GM20431 (cell line): ENCODE results near the gene ZEB1.
"Not testable (repeated sequence)": the region's sequence is repeated elsewhere in the genome, so short reads cannot be mapped to it uniquely, and the experiment has no call there.

ENCODE experiments used
- in situ Hi-C: fragments of 300-500 bp; cut with MseI, MboI; formaldehyde crosslinking; loops from one replicate; pipeline ENCODE4 v1.15.0; 2020; ENCODE audit warnings: low sequenced_read_pairs; ENCODE audit not compliant: unreplicated experiment

The ZEB1 gene

GRCh38 chr10:31362023-31362641, 43.1 kb downstream of the ZEB1 start:
- in situ Hi-C loops: no loop called here

- in situ Hi-C loops: not testable (repeated sequence)
Measured at GRCh38 chr10:31363696-31364095, 44.7 kb downstream of the ZEB1 start.

- in situ Hi-C loops: not testable (repeated sequence)
Measured at GRCh38 chr10:31364238-31364637, 45.2 kb downstream of the ZEB1 start.

- in situ Hi-C loops: no loop called here
Measured at GRCh38 chr10:31366703-31367102, 47.7 kb downstream of the ZEB1 start.

GRCh38 chr10:31368724-31369123, 49.7 kb downstream of the ZEB1 start:
- in situ Hi-C loops: no loop called here

GRCh38 chr10:31372439-31372838, 53.4 kb downstream of the ZEB1 start:
- in situ Hi-C loops: no loop called here

- in situ Hi-C loops: no loop called here
Measured at GRCh38 chr10:31374146-31374696, 55.2 kb downstream of the ZEB1 start.

- in situ Hi-C loops: no loop called here
Measured at GRCh38 chr10:31381171-31381570, 62.2 kb downstream of the ZEB1 start.

GRCh38 chr10:31381766-31382316, 62.8 kb downstream of the ZEB1 start:
- in situ Hi-C loops: no loop called here

GRCh38 chr10:31383810-31384588, 65.0 kb downstream of the ZEB1 start:
- in situ Hi-C loops: no loop called here

- in situ Hi-C loops: no loop called here
Measured at GRCh38 chr10:31384589-31384949, 65.6 kb downstream of the ZEB1 start.

- in situ Hi-C loops: no loop called here
Measured at GRCh38 chr10:31390804-31391203, 71.8 kb downstream of the ZEB1 start.

- in situ Hi-C loops: no loop called here
Measured at GRCh38 chr10:31393844-31394243, 74.8 kb downstream of the ZEB1 start.

GRCh38 chr10:31395695-31396094, 76.7 kb downstream of the ZEB1 start:
- in situ Hi-C loops: no loop called here

GRCh38 chr10:31396376-31396775, 77.4 kb downstream of the ZEB1 start:
- in situ Hi-C loops: no loop called here

- in situ Hi-C loops: no loop called here
Measured at GRCh38 chr10:31397852-31398251, 78.8 kb downstream of the ZEB1 start.

- in situ Hi-C loops: no loop called here
Measured at GRCh38 chr10:31399171-31399570, 80.2 kb downstream of the ZEB1 start.

GRCh38 chr10:31399631-31400030, 80.6 kb downstream of the ZEB1 start:
- in situ Hi-C loops: no loop called here

GRCh38 chr10:31401287-31401686, 82.3 kb downstream of the ZEB1 start:
- in situ Hi-C loops: no loop called here

- in situ Hi-C loops: no loop called here
Measured at GRCh38 chr10:31404640-31405039, 85.6 kb downstream of the ZEB1 start.

GRCh38 chr10:31405829-31406228, 86.8 kb downstream of the ZEB1 start:
- in situ Hi-C loops: not testable (repeated sequence)
